Activated naive CD8-positive, alpha-beta T cell treated with anti-CD3 and anti-CD28 coated beads for 36 hours (primary cell): ENCODE data around the gene MND1. TPM values are rescaled to one million over a fixed set of nuclear protein-coding genes. Genes with fewer than 3 reads are reported as not detected.
"Not testable (repeated sequence)": the region's sequence is repeated elsewhere in the genome, so short reads cannot be mapped to it uniquely, and the experiment has no call there.

ENCODE experiments used
- DNase-seq: peaks from one replicate; pipeline ENCODE4 v3.0.0; 2021
- H3K27ac Mint-ChIP-seq: one replicate; pipeline ENCODE4 v1.8.0; 2022; ENCODE audit warnings: mild to moderate bottlenecking, moderate library complexity, mixed read lengths
- H3K27me3 Mint-ChIP-seq: one replicate; pipeline ENCODE4 v1.8.0; 2022; ENCODE audit warnings: mild to moderate bottlenecking, mixed read lengths
- H3K36me3 Mint-ChIP-seq: one replicate; pipeline ENCODE4 v1.8.0; 2021; ENCODE audit warnings: mild to moderate bottlenecking, mixed read lengths
- H3K4me1 Mint-ChIP-seq: one replicate; pipeline ENCODE4 v1.8.0; 2021; ENCODE audit warnings: mixed read lengths
- H3K4me3 Mint-ChIP-seq: one replicate; pipeline ENCODE4 v1.8.0; 2022; ENCODE audit warnings: mild to moderate bottlenecking, moderate library complexity, mixed read lengths
- H3K9me3 Mint-ChIP-seq: one replicate; pipeline ENCODE4 v1.8.0; 2022; ENCODE audit warnings: mixed read lengths
- total RNA-seq, 2 experiments: library from RNA; stranded (reverse); gene quantifications; one replicate each; pipeline ENCODE4 v1.2.3, GENCODE V29; 2021

Gene MND1
- total RNA-seq, 2 experiments from 2014 or later, result 42.8 to 45.3 TPM

DNA sequence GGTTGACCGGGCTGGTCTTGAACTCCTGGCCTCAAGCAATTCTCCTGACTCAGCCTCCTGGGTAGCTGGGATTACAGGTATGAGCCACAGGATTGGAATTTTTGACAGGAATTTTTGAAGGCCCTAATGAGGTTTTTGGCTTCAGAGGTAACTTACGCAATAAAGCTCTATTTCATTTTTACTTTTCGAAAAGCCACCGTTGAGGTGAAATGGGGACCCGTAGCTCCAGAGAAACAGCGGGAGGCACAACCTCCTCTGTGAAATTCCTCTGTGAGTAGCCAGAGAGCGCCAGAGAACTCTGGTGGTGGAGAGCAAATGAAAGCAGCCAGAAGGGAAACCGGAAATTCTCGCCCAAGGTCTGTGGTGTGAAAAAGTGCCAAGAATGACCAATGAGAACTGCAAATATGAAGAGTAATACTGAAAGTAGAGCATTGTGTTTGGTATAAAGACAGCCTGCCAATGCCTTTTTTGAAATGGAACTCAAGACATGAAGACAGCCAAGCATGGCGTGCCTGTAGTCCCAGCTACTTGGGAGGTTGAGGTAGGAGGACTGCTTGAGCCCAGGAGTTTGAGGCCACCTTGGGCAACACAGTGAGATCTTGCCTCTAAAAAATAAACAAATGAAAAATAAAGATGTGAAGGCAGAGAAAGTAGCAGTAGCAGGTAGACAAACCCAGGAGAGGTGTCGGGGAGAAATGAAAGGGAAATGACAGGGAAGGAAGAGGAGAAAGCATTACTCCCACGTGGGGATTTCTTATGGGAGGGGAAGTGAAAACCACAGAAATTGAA, 88.7 kb downstream of the MND1 start:
- Mint-ChIP-seq H3K4me1 (peaks cover 59% of the 10 kb centered on the region), H3K27ac (peak overlapping the region; percentile 91), H3K9me3 (no peaks in the 10 kb centered on the region), H3K36me3 (peaks cover 1% of the 10 kb centered on the region), H3K4me3 (peak overlapping the region; percentile 77), H3K27me3 (no peaks in the 10 kb centered on the region)
- DNase-seq, result peak; percentile 81

DNA sequence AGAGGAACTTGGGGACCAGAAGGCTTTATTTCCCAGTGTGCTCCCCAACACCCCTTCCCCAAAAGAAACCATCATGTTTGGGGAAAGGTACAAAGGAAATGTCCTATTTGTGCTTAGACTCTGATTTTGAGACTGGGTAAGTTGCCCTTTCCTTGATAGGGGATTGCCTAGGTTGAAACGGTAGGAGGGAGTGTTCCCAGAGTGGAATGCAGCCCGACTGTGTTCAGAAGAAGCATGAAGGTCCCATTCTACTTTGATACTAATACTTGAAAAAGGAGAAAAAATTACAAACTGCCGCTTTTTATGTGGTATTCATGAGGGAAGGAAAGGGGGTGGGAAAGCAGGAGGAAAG, 89.2 kb downstream of the MND1 start:
- Mint-ChIP-seq H3K4me1 (peaks cover 59% of the 10 kb centered on the region), H3K4me3 (peak overlapping the region; percentile 77), H3K27me3 (no peaks in the 10 kb centered on the region), H3K27ac (peak overlapping the region; percentile 91), H3K36me3 (peaks cover 1% of the 10 kb centered on the region), H3K9me3 (no peaks in the 10 kb centered on the region)
- DNase-seq, result no peak

DNA sequence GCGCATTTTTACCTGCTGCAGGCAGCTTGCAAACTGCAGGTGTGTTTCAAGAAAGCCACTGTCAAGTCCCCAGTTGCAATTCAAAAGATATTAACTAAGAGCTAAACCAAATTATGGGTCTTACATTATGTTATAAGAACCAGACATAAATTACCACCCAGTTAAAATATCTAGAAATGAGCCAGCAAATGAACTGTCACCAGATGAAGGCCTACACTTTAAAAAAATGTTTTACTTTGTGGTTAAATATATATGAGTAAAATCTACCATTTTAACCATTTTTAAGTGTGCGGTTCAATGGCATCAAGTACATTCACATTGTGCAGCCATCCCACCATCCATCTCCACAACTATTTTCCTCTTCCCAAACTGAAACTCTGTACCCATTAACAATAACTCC, 89.7 kb downstream of the MND1 start:
- Mint-ChIP-seq H3K27ac (peak overlapping the region; percentile 91), H3K4me1 (peaks cover 59% of the 10 kb centered on the region), H3K4me3 (peak overlapping the region; percentile 77), H3K9me3 (no peaks in the 10 kb centered on the region), H3K27me3 (no peaks in the 10 kb centered on the region), H3K36me3 (peaks cover 1% of the 10 kb centered on the region)
- DNase-seq, result no peak

DNA sequence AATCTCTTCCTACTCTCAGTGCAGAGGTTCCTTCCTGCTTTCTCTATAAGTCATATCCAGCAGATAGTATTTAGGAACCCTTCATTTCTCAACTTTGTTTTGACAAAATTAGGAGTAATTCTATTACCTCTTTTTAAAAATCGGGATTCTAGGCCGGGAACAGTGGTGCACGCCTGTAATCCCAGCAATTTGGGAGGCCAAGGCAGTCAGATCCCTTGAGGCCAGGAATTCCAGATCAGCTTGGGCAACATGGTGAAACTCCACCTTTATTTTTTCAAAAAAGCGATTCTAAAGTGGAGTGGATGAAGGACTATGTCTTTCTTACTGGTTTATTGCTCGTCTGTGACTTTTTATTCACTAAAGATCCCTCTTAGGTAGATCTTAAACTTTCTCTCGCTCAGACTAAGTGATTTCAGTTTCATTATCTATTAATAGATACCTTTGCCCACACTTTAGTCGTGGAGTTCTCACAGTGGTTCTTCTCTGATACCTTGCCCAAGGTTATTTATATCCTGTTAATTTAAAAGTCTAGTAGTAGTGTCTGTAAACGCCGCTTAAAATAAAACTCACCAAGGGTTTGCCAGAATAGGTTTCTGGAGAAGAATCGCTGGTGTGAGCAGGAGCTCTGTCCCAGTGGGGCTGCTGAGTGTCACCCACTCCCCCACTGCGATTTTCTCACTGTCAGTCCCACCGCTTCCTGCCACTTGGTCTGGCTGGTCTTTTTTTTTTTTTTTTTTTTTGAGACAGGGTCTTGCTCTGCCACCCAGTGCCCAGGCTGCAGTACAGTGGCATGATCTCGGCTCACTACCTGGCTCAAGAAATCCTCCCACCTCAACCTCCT, 94.6 kb downstream of the MND1 start:
- Mint-ChIP-seq H3K4me3 (peak overlapping the region; percentile 79), H3K4me1 (peaks cover 44% of the 10 kb centered on the region), H3K27ac (peak overlapping the region; percentile 92), H3K36me3 (no peaks in the 10 kb centered on the region), H3K9me3 (no peaks in the 10 kb centered on the region), H3K27me3 (no peaks in the 10 kb centered on the region)
- peak; percentile 36 for DNase-seq

DNA sequence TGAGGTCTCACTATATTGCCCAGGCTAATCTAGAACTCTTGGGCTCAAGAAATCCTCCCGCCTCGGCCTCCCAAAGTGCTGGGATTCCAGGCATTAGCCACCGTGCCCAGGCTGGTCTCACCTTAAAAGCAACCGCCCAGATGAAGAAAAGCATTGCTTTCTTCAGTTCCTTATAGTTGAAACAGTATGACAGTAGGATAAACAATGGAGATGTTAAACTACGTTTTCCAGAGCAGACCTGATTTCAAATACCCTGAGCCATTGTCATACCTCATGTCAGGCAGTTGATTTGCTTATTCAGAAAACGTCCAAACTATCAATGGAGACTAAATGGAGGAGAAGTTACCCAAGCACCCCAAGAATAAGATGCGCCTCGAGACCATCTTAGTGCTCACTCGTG, 95.3 kb downstream of the MND1 start:
- peak overlapping the region; percentile 92 for H3K27ac Mint-ChIP-seq
- H3K4me1 Mint-ChIP-seq, result peaks cover 38% of the 10 kb centered on the region
- no peak overlapping the region for H3K4me3 Mint-ChIP-seq

DNA sequence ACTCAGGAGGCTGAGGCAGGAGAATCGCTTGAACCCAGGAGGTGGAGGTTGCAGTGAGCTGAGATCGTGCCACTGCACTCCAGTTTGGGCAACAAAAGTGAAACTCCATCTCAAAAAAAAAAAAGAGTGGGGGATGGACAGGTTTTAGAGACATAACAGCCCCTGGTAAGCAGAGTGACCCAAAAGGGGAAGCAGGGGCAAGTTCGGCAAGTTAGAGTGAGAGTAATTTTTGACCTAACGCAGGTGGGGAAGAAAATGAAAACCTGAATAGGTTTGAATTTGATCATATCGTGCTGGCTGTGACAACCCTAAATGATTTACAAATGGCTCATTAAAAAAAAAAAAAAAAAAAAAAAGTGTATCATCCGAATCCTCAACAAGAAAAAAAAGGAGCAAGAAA, 96.0 kb downstream of the MND1 start:
- no peaks in the 10 kb centered on the region for H3K36me3 Mint-ChIP-seq
- no peak for DNase-seq
- H3K4me1 Mint-ChIP-seq, result peaks cover 38% of the 10 kb centered on the region
- no peaks in the 10 kb centered on the region for H3K9me3 Mint-ChIP-seq
- H3K27me3 Mint-ChIP-seq, result no peaks in the 10 kb centered on the region
- peak overlapping the region; percentile 40 for H3K27ac Mint-ChIP-seq
- H3K4me3 Mint-ChIP-seq, result no peak overlapping the region

More for the DNA sequence above, 95.3 kb downstream of the MND1 start:
- DNase-seq, result no peak
- Mint-ChIP-seq H3K36me3 (no peaks in the 10 kb centered on the region), H3K27me3 (no peaks in the 10 kb centered on the region), H3K9me3 (no peaks in the 10 kb centered on the region)

DNA sequence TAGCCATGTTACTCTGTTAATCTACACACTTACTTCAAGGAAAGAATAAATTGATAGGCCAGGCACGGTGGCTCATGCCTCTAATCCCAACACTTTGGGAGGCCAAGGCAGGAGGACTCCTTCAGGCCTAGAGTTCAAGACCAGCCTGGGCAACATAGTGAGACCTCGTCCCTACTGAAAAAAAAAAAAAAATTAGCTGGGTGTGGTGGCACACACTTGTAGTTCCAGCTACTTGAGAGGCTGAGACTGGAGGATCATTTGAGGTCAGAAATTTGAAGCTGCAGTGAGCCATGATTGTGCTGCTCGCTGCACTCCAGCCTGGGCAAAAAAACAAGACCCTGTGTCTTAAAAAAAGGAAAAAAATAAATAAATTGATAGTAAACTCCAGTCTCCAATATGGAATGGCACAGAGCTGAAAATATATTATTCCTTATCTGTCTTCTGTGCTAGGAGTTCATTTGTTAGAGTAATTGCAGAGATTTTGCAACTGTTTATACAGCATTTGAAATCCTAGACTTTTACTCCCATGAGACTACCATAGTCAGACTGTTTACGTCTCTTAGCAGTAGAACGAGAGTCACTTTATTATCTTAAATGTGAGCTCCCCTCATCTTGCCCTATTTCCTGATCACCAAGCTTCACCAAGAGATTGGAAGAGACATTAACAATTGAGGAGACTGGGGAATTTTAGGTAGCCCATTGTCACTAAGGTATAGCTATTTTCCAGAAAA, 102.9 kb downstream of the MND1 start:
- Mint-ChIP-seq H3K4me1 (peaks cover 26% of the 10 kb centered on the region), H3K36me3 (peaks cover 2% of the 10 kb centered on the region), H3K27me3 (no peaks in the 10 kb centered on the region), H3K4me3 (no peak overlapping the region), H3K27ac (no peak overlapping the region), H3K9me3 (no peaks in the 10 kb centered on the region)
- no peak for DNase-seq

DNA sequence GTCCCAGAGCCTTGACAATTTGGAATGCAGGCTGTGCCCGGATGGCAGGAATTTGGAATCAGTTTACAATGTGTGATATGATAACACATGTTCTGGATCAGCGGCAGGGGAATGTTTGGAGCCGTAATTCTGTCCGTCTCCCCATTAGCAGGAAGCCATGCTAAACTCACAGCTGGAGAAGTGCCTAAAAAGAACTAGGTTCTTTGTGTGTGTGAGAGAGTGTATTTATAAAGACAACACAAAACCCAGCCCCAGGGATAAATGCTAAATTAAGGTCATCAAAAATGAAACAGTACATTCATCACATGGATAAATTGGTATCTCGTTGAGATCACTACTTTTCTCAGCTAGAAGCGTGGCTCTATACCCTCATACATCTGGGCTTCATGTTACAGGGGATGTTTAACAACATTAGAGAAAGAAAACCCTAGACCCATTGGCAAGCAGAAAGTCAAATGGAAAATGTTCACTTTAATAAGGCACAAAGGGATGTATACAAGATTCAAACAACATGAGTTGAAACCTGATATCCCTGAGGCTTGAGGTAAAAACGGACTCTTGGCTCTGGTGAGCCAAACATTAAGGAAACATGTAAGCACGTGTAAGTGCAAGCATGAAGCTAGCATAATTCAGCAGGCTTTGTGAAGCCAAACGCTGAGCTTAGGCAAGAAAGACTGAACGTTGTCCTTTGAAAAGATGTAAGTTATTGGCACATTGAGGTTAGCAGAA, 103.7 kb downstream of the MND1 start:
- H3K9me3 Mint-ChIP-seq, result no peaks in the 10 kb centered on the region
- H3K27ac Mint-ChIP-seq, result no peak overlapping the region
- H3K4me1 Mint-ChIP-seq, result peaks cover 25% of the 10 kb centered on the region
- H3K27me3 Mint-ChIP-seq, result no peaks in the 10 kb centered on the region
- DNase-seq, result no peak
- peaks cover 2% of the 10 kb centered on the region for H3K36me3 Mint-ChIP-seq
- no peak overlapping the region for H3K4me3 Mint-ChIP-seq

DNA sequence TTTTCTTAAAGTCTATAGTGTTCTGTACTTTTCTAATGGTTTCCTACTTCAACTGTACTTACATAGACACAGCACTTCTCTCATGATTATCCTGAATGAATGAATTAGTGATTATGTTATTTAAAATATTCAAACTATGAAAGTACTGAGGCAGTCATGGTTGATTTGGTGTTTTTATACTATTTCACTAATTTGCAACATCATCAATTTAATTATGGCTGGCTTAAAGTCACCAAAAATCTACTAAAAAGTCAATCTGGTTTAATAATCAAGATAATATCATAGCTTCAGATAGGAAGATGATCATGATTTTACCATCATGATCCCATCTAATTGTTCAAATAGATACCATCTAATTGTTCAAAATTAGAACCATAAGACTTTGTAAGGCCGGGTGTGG, 104.8 kb downstream of the MND1 start:
- H3K9me3 Mint-ChIP-seq, result no peaks in the 10 kb centered on the region
- H3K27ac Mint-ChIP-seq, result peak overlapping the region; percentile 87
- DNase-seq, result no peak
- H3K27me3 Mint-ChIP-seq, result no peaks in the 10 kb centered on the region
- no peak overlapping the region for H3K4me3 Mint-ChIP-seq
- H3K4me1 Mint-ChIP-seq, result peaks cover 23% of the 10 kb centered on the region
- peaks cover 2% of the 10 kb centered on the region for H3K36me3 Mint-ChIP-seq

DNA sequence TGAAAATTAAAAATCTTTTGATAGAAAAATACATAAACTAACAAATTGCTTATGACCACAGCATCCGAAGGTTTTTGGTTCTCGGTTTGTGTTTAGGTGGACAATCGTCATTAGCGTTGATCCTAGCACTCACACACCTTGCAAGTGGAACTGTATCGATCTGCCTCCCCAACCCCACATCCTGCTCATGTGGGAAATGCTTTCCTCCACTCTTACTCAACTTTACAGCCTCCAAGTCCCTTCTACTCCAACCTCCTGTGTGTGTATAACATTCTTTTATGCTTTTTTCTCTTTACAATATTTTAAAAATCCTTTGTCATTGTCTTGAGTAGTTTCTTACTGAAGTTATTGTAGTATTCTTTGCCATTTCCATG, 106.0 kb downstream of the MND1 start:
- no peaks in the 10 kb centered on the region for H3K9me3 Mint-ChIP-seq
- peak overlapping the region; percentile 57 for H3K4me3 Mint-ChIP-seq
- no peak for DNase-seq
- no peaks in the 10 kb centered on the region for H3K27me3 Mint-ChIP-seq
- peaks cover 23% of the 10 kb centered on the region for H3K4me1 Mint-ChIP-seq
- peak overlapping the region; percentile 87 for H3K27ac Mint-ChIP-seq
- peaks cover 2% of the 10 kb centered on the region for H3K36me3 Mint-ChIP-seq

DNA sequence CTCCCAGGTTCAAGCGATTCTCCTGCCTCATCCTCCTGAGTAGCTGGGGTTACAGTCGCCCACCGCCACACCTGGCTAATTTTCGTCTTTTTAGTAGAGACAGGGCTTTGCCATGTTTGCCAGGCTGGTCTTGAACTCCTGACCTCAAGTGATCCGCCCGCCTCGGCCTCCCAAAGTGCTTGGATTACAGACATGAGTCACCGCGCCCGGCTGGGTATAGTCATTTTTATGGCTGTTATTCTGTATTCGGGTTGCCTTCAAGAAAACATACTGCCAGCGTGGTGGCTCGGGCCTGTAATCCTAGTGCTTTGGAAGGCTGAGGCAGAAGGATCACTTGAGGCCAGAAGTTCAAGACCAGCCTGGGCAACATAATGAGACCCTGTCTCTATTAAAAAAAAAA, 106.7 kb downstream of the MND1 start:
- not testable (repeated sequence) for H3K27me3 Mint-ChIP-seq, H3K4me3 Mint-ChIP-seq, DNase-seq, H3K36me3 Mint-ChIP-seq, H3K9me3 Mint-ChIP-seq, H3K27ac Mint-ChIP-seq
- H3K4me1 Mint-ChIP-seq, result peaks cover 23% of the 10 kb centered on the region

DNA sequence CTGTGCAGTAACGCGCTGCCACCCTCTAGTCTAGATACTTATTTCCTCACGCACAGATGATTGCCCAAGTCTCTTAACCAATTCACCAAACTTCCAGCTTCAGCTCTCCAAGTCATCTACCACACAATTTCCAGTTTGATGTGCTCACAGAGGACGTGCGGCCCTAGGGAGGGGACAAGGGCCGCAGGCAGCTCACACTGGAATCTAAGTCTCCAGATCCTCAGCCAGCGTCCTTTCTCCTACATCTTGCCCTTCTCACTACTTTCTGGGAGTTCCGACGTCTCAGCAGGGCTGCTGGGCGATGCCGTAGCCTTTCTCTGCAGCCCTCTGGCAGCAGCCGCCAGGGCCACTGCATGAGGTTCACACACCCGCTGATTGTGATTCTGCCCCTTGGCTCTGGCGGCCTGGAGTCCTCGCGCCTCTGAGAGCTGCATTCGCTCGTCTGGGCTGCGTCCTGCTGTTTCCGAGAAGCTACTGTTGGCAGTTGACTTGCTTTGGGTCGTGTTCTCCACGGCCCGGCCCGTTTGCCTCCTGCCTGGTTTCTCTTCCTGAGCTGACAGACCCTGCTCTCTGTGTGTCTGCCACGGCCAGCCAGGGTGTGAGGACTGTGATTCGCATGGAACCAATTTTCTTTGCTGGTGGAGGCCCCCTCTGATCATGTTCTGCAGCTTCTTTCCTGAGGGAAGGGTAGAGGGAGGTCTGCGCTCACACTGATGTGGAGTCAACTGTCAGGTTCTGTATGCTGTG, 107.6 kb downstream of the MND1 start:
- H3K4me1 Mint-ChIP-seq, result peaks cover 23% of the 10 kb centered on the region
- H3K27ac Mint-ChIP-seq, result no peak overlapping the region
- no peak overlapping the region for H3K4me3 Mint-ChIP-seq
- no peaks in the 10 kb centered on the region for H3K9me3 Mint-ChIP-seq
- peaks cover 2% of the 10 kb centered on the region for H3K36me3 Mint-ChIP-seq
- H3K27me3 Mint-ChIP-seq, result no peaks in the 10 kb centered on the region
- DNase-seq, result no peak

DNA sequence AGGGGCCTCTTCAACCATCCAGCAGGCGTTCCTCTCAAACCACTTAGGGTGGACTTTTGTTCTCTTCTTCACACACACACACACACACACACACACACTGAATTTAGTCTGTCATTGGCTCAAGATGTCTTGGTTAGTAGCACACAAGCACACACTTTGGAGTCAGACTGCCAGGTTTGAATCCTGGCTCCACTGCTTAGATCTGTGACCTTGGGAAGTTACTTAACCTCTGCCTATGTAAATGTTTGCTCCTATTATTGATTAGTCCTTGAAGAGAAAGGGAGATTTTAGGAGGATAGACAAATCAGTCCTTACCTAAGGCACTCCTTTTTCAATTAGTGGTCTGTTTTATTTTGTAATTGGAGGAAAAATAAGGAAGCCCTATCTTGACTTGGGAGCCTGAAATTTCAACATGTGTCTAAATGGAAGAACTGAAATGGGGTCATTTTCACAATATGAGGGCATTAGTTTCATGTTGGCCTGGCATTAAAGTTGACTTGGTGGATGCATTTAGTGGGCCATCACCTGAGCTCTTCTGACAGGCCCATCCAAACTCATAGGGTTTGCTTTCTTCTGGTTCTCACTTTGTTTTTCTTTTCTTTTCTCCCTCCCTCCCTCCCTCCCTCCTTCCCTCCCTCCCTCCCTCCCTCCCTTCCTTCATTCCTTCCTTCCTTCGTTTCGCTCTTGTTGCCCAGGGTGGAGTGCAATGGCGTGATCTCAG, 108.3 kb downstream of the MND1 start:
- Mint-ChIP-seq H3K4me1 (peaks cover 23% of the 10 kb centered on the region), H3K27me3 (no peaks in the 10 kb centered on the region), H3K36me3 (peaks cover 2% of the 10 kb centered on the region), H3K27ac (no peak overlapping the region), H3K4me3 (no peak overlapping the region), H3K9me3 (no peaks in the 10 kb centered on the region)
- no peak for DNase-seq

DNA sequence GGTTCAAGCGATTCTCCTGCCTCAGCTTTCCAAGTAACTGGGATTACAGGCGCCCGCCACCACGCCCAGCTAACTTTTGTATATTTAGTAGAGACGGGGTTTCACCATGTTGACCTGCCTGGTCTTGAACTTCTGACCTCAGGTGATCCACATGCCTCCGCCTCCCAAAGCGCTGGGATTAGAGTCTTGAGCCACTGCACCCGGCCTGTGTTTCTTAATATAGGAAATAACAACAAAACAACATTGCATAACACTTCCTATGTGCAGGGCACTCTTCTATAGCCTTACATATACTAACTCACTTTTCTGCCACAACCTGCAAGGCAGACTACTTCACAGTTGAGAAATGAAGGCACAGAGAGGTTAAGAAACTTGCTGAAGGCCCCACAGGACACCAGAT, 108.9 kb downstream of the MND1 start:
- H3K27me3 Mint-ChIP-seq, result no peaks in the 10 kb centered on the region
- H3K4me1 Mint-ChIP-seq, result peaks cover 18% of the 10 kb centered on the region
- DNase-seq, result no peak
- no peak overlapping the region for H3K27ac Mint-ChIP-seq
- no peaks in the 10 kb centered on the region for H3K9me3 Mint-ChIP-seq
- H3K36me3 Mint-ChIP-seq, result peaks cover 2% of the 10 kb centered on the region
- no peak overlapping the region for H3K4me3 Mint-ChIP-seq
